Keratinocyte (primary cell): ENCODE measurements around the gene FAM53B.

Experiments used
- CTCF ChIP-seq, 3 experiments: IDR thresholded peaks in 1 of 3; conservative IDR thresholded peaks in 1 of 3; optimal IDR thresholded peaks in 1 of 3; 2 replicates in 2 of 3; 3 replicates in 1 of 3; pipeline versions ENCODE3 to v1.5.1; 2011; ENCODE audit warnings: low read length in 3 of 3, mild to moderate bottlenecking in 3 of 3, moderate library complexity in 2 of 3, control low read depth in 1 of 3, inconsistent platforms in 1 of 3; ENCODE audit not compliant: insufficient read depth in 2 of 3; ENCODE audit errors: extremely low read depth in 1 of 3
- EZH2 ChIP-seq: IDR thresholded peaks from one replicate; pipeline ENCODE4 v1.6.1; 2012; ENCODE audit warnings: inconsistent platforms, mild to moderate bottlenecking, low read length, moderate library complexity

DNA sequence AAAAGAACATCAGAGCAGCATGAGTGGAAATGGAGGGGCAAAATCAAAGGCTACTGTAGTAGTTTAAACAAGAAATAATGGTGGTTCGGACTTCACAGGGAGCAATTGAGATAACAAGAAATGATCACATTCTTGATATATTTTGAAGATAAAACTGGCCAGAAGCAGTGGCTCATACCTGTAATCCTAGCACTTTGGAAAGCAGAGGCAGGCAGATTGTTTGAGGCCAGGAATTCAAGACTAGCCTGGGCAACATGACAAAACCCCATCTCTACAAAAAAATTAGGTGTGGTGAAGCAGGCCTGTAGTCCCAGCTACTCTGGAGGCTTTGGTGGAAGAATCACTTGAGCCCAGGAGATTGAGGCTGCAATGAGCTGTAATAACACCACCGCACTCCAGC is 24.6 kb upstream of the FAM53B start:
- TF ChIP-seq EZH2 (no peak), CTCF (optimal IDR thresholded peaks at IDR 0.05 in 1 of 3, IDR thresholded peaks at IDR 0.05 in 1 of 3, conservative IDR thresholded peaks at IDR 0.05 in 1 of 3; ENCODE audit: extremely low read depth in 1 of 3, insufficient read depth in 2 of 3, low read length in 3 of 3) (no peak)
